Prostate gland (tissue), 2 donors: ENCODE results near the gene NAPEPLD. TPM values are rescaled to one million over a fixed set of nuclear protein-coding genes. Genes with fewer than 3 reads are reported as not detected.
"Not testable (repeated sequence)": the region's sequence is repeated elsewhere in the genome, so short reads cannot be mapped to it uniquely, and the experiment has no call there.

ENCODE experiments used
- DNase-seq: peaks from one replicate; pipeline ENCODE4 v3.0.0-alpha.2; 2019; ENCODE audit warnings: low spot score
- H3K27ac ChIP-seq, 2 donors: fragments of 200-600 bp; sonication (generic); 2 replicates each; pipeline ENCODE4 v1.5.1; 2017 to 2019
- H3K27me3 ChIP-seq: fragments of 200-600 bp; sonication (generic); replicated peaks from 2 replicates; pipeline ENCODE4 v1.5.1; 2019; ENCODE audit not compliant: insufficient read depth
- H3K36me3 ChIP-seq, 2 donors: fragments of 200-600 bp; sonication (generic); 1 replicate in 1 of 2; 2 replicates in 1 of 2; pipeline versions ENCODE4 v1.5.1 to v1.8.1; 2017 to 2019
- H3K4me1 ChIP-seq: fragments of 200-600 bp; sonication (generic); replicated peaks from 2 replicates; pipeline ENCODE4 v1.5.1; 2019
- H3K4me3 ChIP-seq, 2 donors: fragments of 200-600 bp; sonication (generic); 2 replicates each; pipeline ENCODE4 v1.5.1; 2017 to 2019
- H3K9me3 ChIP-seq: fragments of 200-600 bp; sonication (generic); 2 replicates; pipeline ENCODE4 v1.5.1; 2017
- CTCF ChIP-seq, 4 experiments: fragments of 200-600 bp in 2 of 4; fragments of 450-650 bp in 2 of 4; sonication (generic) in 2 of 4; IDR thresholded peaks; 1 replicate in 3 of 4; 2 replicates in 1 of 4; pipeline ENCODE4 v1.5.1; 2016 to 2019; ENCODE audit warnings: antibody characterized with exemption in 4 of 4, mild to moderate bottlenecking in 2 of 4, moderate library complexity in 2 of 4
- POLR2A ChIP-seq: fragments of 450-650 bp; IDR thresholded peaks from one replicate; pipeline ENCODE4 v1.6.1; 2016; ENCODE audit warnings: antibody characterized with exemption, mild to moderate bottlenecking
- POLR2AphosphoS5 ChIP-seq: sonication (generic); formaldehyde crosslinking; IDR thresholded peaks from one replicate; pipeline ENCODE4 v1.6.1; 2017; ENCODE audit warnings: antibody characterized with exemption
- WGBS: methylation state at CpG from one replicate; pipeline ENCODE4 v1.1.5; 2018; 5-methylcytosine and 5-hydroxymethylcytosine counted together
- intact Hi-C: fragments of 100-400 bp; cut with DNase I; formaldehyde crosslinking; loops from one replicate; pipeline ENCODE4 v1.14.2; 2022
- total RNA-seq, 2 donors: library from RNA; depleted of rRNA; stranded (reverse); fragments of >200 nt; gene quantifications; one replicate each; pipeline ENCODE4 v1.1.0, GENCODE V29; 2016

The NAPEPLD gene
- total RNA-seq, 2 donors from 2014 or later, result 18.1 to 24.4 TPM

GRCh38 chr7:103059471-103059870 is 89.4 kb downstream of the NAPEPLD start:
- Histone ChIP-seq H3K36me3 (no peaks in the 10 kb centered on the region), H3K4me1 (no peaks in the 10 kb centered on the region), H3K9me3 (no peaks in the 10 kb centered on the region), H3K27ac (no peak overlapping the region), H3K27me3 (no peaks in the 10 kb centered on the region), H3K4me3 (no peak overlapping the region)
- TF ChIP-seq POLR2A (no peak), POLR2AphosphoS5 (no peak), CTCF (IDR thresholded peaks at IDR 0.05) (no peak)
- no peak for DNase-seq
- intact Hi-C loops, result no loop called here
- 24% methylated on average over 2 of the region's 2 CpGs for WGBS

- no peaks in the 10 kb centered on the region for H3K27me3 ChIP-seq
- no peak for TF ChIP-seq CTCF (IDR thresholded peaks at IDR 0.05)
- intact Hi-C loops, result no loop called here
- no peak overlapping the region for H3K4me3 ChIP-seq
- H3K36me3 ChIP-seq, result no peaks in the 10 kb centered on the region
- no peaks in the 10 kb centered on the region for H3K4me1 ChIP-seq
- no peaks in the 10 kb centered on the region for H3K9me3 ChIP-seq
- DNase-seq, result no peak
- H3K27ac ChIP-seq, result no peak overlapping the region
These were observed 90.8 kb downstream of the NAPEPLD start for GRCh38 chr7:103058122-103058521.

GRCh38 chr7:103056006-103056405 is 92.9 kb downstream of the NAPEPLD start:
- H3K36me3 ChIP-seq, H3K4me1 ChIP-seq, H3K27ac ChIP-seq, H3K9me3 ChIP-seq, intact Hi-C loops, H3K4me3 ChIP-seq, DNase-seq, H3K27me3 ChIP-seq: not testable (repeated sequence)
- 88% methylated on average over 1 of the region's 1 CpG for WGBS

- H3K4me1 ChIP-seq, result no peaks in the 10 kb centered on the region
- H3K27me3 ChIP-seq, result no peaks in the 10 kb centered on the region
- DNase-seq, result no peak
- no peak overlapping the region for H3K27ac ChIP-seq
- H3K4me3 ChIP-seq, result no peak overlapping the region
- intact Hi-C loops, result no loop called here
- no peaks in the 10 kb centered on the region for H3K36me3 ChIP-seq
- WGBS, result 94% methylated on average over 6 of the region's 6 CpGs
- TF ChIP-seq POLR2A (no peak), POLR2AphosphoS5 (no peak), CTCF (IDR thresholded peaks at IDR 0.05) (no peak)
- H3K9me3 ChIP-seq, result no peaks in the 10 kb centered on the region
These were observed 97.4 kb downstream of the NAPEPLD start for GRCh38 chr7:103051519-103051918.

Other genes with a start within 250 kb of the NAPEPLD start
- gene LRRC17, start 236.1 kb downstream of the NAPEPLD start, total RNA-seq, result 1 to 10 TPM; 1.0 to 9.8 TPM
- gene FBXL13, start 74.3 kb downstream of the NAPEPLD start, total RNA-seq, result 1 to 10 TPM; 2.6 to 5.4 TPM
- gene ARMC10, start 74.0 kb downstream of the NAPEPLD start, total RNA-seq, result 10 to 100 TPM; 50.6 to 59.6 TPM
- 10 to 100 TPM; 42.4 to 57.0 TPM for gene PMPCB, start 148.3 kb upstream of the NAPEPLD start, total RNA-seq
- 10 to 100 TPM; 12.3 to 17.5 TPM for gene DNAJC2, start 195.7 kb upstream of the NAPEPLD start, total RNA-seq
- gene PSMC2, start 198.5 kb upstream of the NAPEPLD start, total RNA-seq, result 100 to 1,000 TPM in 1 of 2 donors, 10 to 100 TPM in 1; 62.0 to 102 TPM